GM13977 (cell line): ENCODE measurements around the gene C2orf15.
"Not testable (repeated sequence)": the region's sequence is repeated elsewhere in the genome, so short reads cannot be mapped to it uniquely, and the experiment has no call there.

Experiments used
- DNase-seq: peaks from one replicate; pipeline ENCODE4 v3.0.0; 2012; ENCODE audit warnings: low spot score
- CTCF ChIP-seq: IDR thresholded peaks from 2 replicates; pipeline ENCODE4 v1.5.1; 2012; ENCODE audit warnings: mild to moderate bottlenecking, control low read depth; ENCODE audit not compliant: insufficient read depth; ENCODE audit errors: extremely low read depth, missing control alignments
- in situ Hi-C: fragments of 300-500 bp; cut with MboI; formaldehyde crosslinking; loops from one replicate; pipeline ENCODE4 v1.12.0; 2022; ENCODE audit warnings: low sequenced_read_pairs, low pct_unique_long_range_greater_than_20kb, mixed read lengths, inconsistent platforms; ENCODE audit not compliant: unreplicated experiment

Gene C2orf15

GRCh38 chr2:99111945-99112344 lies 29.6 kb upstream of the C2orf15 start:
- no peak for TF ChIP-seq CTCF
- in situ Hi-C loops, result no loop called here
- DNase-seq, result no peak

- in situ Hi-C loops, result no loop called here
- DNase-seq, result no peak
- no peak for TF ChIP-seq CTCF
Observed at GRCh38 chr2:99112617-99113016, 28.9 kb upstream of the C2orf15 start.

GRCh38 chr2:99127981-99128380 lies 13.5 kb upstream of the C2orf15 start:
- no peak for DNase-seq
- in situ Hi-C loops, result no loop called here
- TF ChIP-seq CTCF, result no peak

- in situ Hi-C loops, DNase-seq: not testable (repeated sequence)
Observed at GRCh38 chr2:99135044-99135556, 6.4 kb upstream of the C2orf15 start.

GRCh38 chr2:99139003-99139402 lies 2.5 kb upstream of the C2orf15 start:
- in situ Hi-C loops, result no loop called here
- TF ChIP-seq CTCF, result no peak
- DNase-seq, result no peak

- no peak for DNase-seq
- in situ Hi-C loops, result no loop called here
- no peak for TF ChIP-seq CTCF
Observed at GRCh38 chr2:99140056-99140859, 1.2 kb upstream of the C2orf15 start.

GRCh38 chr2:99140860-99141109 lies 722 bp upstream of the C2orf15 start:
- in situ Hi-C loops, result no loop called here
- TF ChIP-seq CTCF, result no peak
- DNase-seq, result no peak
